Gastroesophageal sphincter (tissue), 4 donors: Measurements from ENCODE around the gene ZER1. TPM values are rescaled to one million over a fixed set of nuclear protein-coding genes. Genes with fewer than 3 reads are reported as not detected.

ENCODE experiments used
- ATAC-seq: fragments of 150-250 bp; one replicate; pipeline ENCODE4 v1.9.1; 2016; ENCODE audit warnings: mild to moderate bottlenecking, moderate library complexity
- H3K27ac ChIP-seq, 4 donors: fragments of 200-600 bp; sonication (generic) in 3 of 4; 1 replicate in 3 of 4; 2 replicates in 1 of 4; pipeline ENCODE4 v1.5.1; 2016 to 2019
- H3K27me3 ChIP-seq: fragments of 200-600 bp; sonication (generic); one replicate; pipeline ENCODE4 v1.5.1; 2019
- H3K36me3 ChIP-seq, 2 donors: fragments of 200-600 bp; sonication (generic); one replicate each; pipeline ENCODE4 v1.5.1; 2019; ENCODE audit warnings: control low read depth in 1 of 2
- H3K4me1 ChIP-seq, 3 donors: fragments of 200-600 bp; sonication (generic); 1 replicate in 2 of 3; 2 replicates in 1 of 3; pipeline ENCODE4 v1.5.1; 2016 to 2019; ENCODE audit warnings: control low read depth in 2 of 3
- H3K4me3 ChIP-seq, 2 donors: fragments of 200-600 bp; sonication (generic); one replicate each; pipeline ENCODE4 v1.5.1; 2019; ENCODE audit warnings: mild to moderate bottlenecking in 1 of 2, moderate library complexity in 1 of 2
- H3K9me3 ChIP-seq, 3 donors: fragments of 200-600 bp; sonication (generic); one replicate each; pipeline ENCODE4 v1.5.1; 2017 to 2019; ENCODE audit warnings: control low read depth in 2 of 3
- EP300 ChIP-seq: sonication (generic); formaldehyde crosslinking; IDR thresholded peaks from one replicate; pipeline ENCODE4 v1.6.1; 2017; ENCODE audit warnings: antibody characterized with exemption, mild to moderate bottlenecking
- POLR2A ChIP-seq, 2 donors: fragments of 450-650 bp; IDR thresholded peaks; one replicate each; pipeline ENCODE4 v1.6.1; 2017; ENCODE audit warnings: antibody characterized with exemption in 2 of 2, mild to moderate bottlenecking in 2 of 2, moderate library complexity in 1 of 2
- POLR2AphosphoS5 ChIP-seq: sonication (generic); formaldehyde crosslinking; IDR thresholded peaks from one replicate; pipeline ENCODE4 v1.6.1; 2017; ENCODE audit warnings: antibody characterized with exemption
- WGBS, 2 donors: methylation state at CpG; one replicate each; pipeline ENCODE4 v1.1.5; 2018; ENCODE audit warnings: low coverage in 1 of 2; 5-methylcytosine and 5-hydroxymethylcytosine counted together
- total RNA-seq, 4 donors: library from RNA; depleted of rRNA; stranded (reverse); fragments of >200 nt; gene quantifications; one replicate each; pipeline ENCODE4 v1.1.0, GENCODE V29; 2016
- TF ChIP-seq, protein P1 (sequence below), 4 experiments: fragments of 200-600 bp in 2 of 4; fragments of 450-650 bp in 2 of 4; sonication (generic) in 1 of 4; IDR thresholded peaks; one replicate each; pipeline ENCODE4 v1.5.1; 2017 to 2019; ENCODE audit warnings: antibody characterized with exemption in 4 of 4, mild to moderate bottlenecking in 2 of 4, moderate library complexity in 2 of 4

The ZER1 gene
- total RNA-seq, 4 donors from 2014 or later = 55.1 to 104 (median 60.2) TPM

DNA sequence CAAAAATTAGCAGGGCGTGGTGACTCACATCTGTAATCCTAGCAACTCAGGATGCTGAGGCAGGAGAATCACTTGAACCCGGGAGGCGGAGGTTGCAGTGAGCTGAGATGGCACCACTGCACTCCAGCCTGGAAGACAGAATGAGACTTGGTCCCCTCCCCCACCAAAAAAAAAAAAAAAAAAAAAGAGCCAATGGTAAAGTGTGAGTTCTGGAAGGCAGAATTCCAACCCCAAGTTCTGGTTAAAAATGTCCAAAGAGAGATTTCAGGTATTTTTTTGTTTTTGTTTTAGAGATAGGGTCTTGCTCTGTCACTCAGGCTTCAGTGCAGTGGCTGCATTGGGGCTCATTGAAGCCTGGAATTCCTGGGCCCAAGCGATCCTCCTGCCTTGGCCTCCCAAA, 84.3 kb downstream of the ZER1 start:
- no peak for ATAC-seq
- no peak overlapping the region for H3K27ac ChIP-seq
- 88 to 100% methylated on average over 3 of the region's 4 CpGs for WGBS, 2 donors

DNA sequence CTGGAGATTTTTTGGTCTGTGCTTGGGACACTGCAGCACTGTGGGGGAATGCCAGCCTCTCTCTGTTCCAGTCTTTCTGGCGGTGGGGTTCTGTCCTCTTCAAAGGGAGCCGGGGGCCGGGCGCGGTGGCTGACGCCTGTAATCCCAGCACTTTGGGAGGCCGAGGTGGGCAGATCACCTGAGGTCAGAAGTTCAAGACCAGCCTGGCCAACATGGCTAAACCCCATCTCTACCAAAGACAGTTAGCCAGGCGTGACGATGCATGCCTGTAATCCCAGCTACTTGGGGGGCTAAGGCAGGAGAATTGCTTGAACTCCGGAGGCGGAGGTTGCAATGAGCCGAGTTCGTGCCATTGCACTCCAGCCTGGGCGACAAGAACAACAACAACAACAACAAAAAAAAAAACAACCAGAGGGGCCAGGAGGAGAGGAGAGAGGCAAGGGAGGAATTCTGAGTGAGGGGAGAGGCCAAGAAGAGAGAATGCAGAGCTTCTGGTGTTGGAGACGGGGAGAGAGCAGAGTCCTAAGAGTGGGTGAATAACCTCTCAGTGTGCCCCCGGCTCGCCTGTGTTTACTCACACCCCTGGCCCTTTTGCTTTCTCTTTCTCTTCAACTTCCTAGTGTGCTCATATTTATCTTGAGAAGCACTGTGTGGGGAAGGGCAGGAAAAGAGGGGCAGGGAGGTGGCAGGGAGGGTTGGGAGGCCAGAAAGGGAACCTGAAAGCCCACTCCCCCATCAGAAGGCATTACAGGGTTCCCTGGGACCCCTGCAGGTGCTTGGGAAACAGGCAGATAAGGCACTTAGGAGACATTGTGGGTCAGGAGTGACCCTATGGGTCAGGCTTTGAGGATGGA, 85.9 kb downstream of the ZER1 start:
- Histone ChIP-seq H3K36me3 (no peaks in the 10 kb centered on the region), H3K27ac (no peak overlapping the region), H3K4me3 (no peak overlapping the region), H3K9me3 (no peaks in the 10 kb centered on the region), H3K27me3 (no peaks in the 10 kb centered on the region), H3K4me1 (peaks cover 4 to 46% (median 17%) of the 10 kb centered on the region in 3 donors)
- TF ChIP-seq EP300 (no peak), POLR2A (IDR thresholded peaks at IDR 0.05) (no peak), POLR2AphosphoS5 (no peak)
- TF ChIP-seq, protein P1, sequence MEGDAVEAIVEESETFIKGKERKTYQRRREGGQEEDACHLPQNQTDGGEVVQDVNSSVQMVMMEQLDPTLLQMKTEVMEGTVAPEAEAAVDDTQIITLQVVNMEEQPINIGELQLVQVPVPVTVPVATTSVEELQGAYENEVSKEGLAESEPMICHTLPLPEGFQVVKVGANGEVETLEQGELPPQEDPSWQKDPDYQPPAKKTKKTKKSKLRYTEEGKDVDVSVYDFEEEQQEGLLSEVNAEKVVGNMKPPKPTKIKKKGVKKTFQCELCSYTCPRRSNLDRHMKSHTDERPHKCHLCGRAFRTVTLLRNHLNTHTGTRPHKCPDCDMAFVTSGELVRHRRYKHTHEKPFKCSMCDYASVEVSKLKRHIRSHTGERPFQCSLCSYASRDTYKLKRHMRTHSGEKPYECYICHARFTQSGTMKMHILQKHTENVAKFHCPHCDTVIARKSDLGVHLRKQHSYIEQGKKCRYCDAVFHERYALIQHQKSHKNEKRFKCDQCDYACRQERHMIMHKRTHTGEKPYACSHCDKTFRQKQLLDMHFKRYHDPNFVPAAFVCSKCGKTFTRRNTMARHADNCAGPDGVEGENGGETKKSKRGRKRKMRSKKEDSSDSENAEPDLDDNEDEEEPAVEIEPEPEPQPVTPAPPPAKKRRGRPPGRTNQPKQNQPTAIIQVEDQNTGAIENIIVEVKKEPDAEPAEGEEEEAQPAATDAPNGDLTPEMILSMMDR (IDR thresholded peaks at IDR 0.05) = no peak
- 41 to 47% methylated on average over 3 of the region's 17 CpGs for WGBS, 2 donors
- no peak for ATAC-seq

More for the DNA sequence above, 84.3 kb downstream of the ZER1 start:
- H3K4me1 ChIP-seq = peaks cover 4 to 59% (median 21%) of the 10 kb centered on the region in 3 donors
- no peak for TF ChIP-seq EP300
- TF ChIP-seq POLR2A (IDR thresholded peaks at IDR 0.05) = no peak
- TF ChIP-seq POLR2AphosphoS5 = no peak
- TF ChIP-seq, protein P1 (IDR thresholded peaks at IDR 0.05) = no peak
- no peak overlapping the region for H3K4me3 ChIP-seq
- H3K36me3 ChIP-seq = peaks cover 0 to 11% of the 10 kb centered on the region in 2 donors
- no peaks in the 10 kb centered on the region for H3K27me3 ChIP-seq
- H3K9me3 ChIP-seq = no peaks in the 10 kb centered on the region

DNA sequence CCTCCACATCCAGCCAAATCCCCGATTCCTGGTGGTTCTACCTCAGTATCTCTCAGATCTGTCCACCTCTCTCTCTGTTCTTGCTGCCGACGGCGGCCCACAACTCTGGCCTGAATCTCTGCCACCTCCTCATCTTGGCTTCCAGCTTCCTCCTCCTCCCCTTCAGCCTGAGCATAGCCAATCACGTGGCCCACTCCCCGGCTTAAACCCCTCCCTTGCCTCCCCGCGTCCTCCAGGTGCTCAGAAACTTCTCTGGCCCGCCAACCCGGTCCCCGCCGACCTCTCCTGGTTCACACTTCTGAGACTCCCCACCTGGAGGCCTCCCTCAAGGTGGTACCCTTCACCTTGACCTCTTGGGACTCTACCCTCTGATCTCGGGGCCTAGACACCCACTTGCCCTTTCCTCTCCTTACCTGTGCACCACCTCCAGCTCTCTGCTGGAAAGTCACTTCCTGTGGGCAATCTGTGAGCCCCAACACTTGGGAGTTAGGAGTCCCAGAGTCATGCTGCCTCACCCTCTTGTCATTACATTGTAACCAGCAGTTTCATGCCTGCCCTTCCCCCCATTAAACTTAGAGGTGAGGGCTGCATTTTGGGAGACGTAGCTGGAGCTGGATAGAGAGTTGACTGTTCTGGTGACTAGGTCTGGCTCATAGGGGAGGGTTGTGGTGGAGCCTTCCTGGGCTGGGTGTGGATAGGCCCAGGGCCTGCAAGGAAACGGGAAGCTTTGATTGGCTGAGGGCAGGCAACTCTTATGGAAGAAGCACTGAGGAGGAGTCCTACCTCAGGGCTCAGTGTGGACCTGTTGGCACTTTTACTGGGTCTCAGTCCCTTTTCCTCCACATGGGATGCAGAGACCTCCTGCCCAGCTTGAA, 87.2 kb downstream of the ZER1 start:
- Histone ChIP-seq H3K27me3 (no peaks in the 10 kb centered on the region), H3K36me3 (no peaks in the 10 kb centered on the region), H3K27ac (peak overlapping the region in 3 of 4 donors; percentile 51 to 67 (median 56)), H3K9me3 (no peaks in the 10 kb centered on the region), H3K4me1 (peaks cover 0 to 39% (median 11%) of the 10 kb centered on the region in 3 donors), H3K4me3 (peak overlapping the region; percentile 40 to 52)
- ATAC-seq = peak; percentile 23
- no peak for TF ChIP-seq POLR2AphosphoS5
- TF ChIP-seq, protein P1 (IDR thresholded peaks at IDR 0.05) = no peak
- 3 to 9% methylated on average over 5 to 13 of the region's 15 CpGs for WGBS, 2 donors

DNA sequence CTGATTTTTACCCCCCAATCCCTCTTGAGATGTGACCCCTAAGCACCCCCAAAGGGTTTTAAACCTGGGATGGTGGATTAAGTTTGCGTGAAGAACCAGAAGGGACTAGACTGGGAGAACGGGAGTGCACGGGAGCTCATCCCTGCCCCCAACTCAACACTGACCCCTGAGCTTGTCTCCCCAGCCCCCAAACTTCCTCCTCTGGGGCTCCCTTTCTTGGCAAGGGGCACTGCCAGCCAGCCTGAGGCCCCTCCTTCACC, 87.7 kb downstream of the ZER1 start:
- peaks cover 0 to 39% (median 11%) of the 10 kb centered on the region in 3 donors for H3K4me1 ChIP-seq
- ATAC-seq = no peak
- H3K27ac ChIP-seq = peak overlapping the region in 3 of 4 donors; percentile 51 to 67 (median 56)
- TF ChIP-seq, protein P1 (IDR thresholded peaks at IDR 0.05) = no peak
- no peak for TF ChIP-seq POLR2A (IDR thresholded peaks at IDR 0.05)
- TF ChIP-seq EP300 = no peak
- TF ChIP-seq POLR2AphosphoS5 = no peak
- no peaks in the 10 kb centered on the region for H3K9me3 ChIP-seq
- H3K27me3 ChIP-seq = no peaks in the 10 kb centered on the region
- H3K36me3 ChIP-seq = no peaks in the 10 kb centered on the region
- WGBS, 2 donors = 0% methylated on average over 3 of the region's 3 CpGs
- peak overlapping the region; percentile 40 to 52 for H3K4me3 ChIP-seq
